Globus pallidus (tissue), 1 donor: ENCODE data around the gene COL4A2.
A peak's percentile ranks its signal among the peaks of the same experiment; 100 is the strongest.
"Not testable (repeated sequence)": the region's sequence is repeated elsewhere in the genome, so short reads cannot be mapped to it uniquely, and the experiment has no call there.

Experiments used
- DNase-seq: peaks from one replicate; pipeline ENCODE4 v3.0.0-alpha.2; 2015; ENCODE audit warnings: low spot score

COL4A2 gene

DNA sequence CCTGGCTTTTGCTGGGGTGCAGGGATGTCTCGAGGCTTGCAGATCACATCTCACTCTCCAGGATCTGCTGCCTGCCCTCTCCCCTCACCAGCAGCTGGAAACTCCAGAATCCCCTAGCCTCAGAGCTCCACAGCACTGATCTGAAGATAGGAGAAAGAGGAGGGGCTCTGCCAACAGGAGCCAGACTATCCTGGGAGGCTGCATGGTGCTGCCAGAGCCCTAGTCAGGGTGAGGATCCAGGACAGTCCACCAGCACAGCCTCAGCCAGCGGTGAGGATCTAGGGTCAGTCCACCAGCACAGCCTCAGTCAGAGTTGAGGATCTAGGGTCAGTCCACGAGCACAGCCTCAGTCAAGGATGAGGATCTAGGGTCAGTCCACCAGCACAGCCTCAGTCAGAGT is 189.2 kb downstream of the COL4A2 start:
- DNase-seq: no peak

DNA sequence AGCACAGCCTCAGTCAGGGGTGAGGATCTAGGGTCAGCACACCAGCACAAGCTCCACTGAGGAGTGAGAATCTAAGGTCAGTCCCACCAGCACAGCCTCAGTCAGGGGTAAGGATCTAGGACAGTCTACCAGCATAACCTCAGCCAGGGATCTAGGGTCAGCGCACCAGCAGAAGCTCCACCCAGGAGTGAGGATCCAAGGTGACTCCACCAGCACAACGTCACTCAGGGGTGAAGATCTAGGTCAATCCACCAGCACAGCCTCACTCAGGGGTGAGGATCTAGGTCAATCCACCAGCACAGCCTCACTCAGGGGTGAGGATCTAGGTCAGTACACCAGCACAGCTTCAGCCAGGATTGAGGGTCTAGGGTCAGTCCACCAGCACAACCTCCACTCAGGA is 189.9 kb downstream of the COL4A2 start:
- DNase-seq: no peak

DNA sequence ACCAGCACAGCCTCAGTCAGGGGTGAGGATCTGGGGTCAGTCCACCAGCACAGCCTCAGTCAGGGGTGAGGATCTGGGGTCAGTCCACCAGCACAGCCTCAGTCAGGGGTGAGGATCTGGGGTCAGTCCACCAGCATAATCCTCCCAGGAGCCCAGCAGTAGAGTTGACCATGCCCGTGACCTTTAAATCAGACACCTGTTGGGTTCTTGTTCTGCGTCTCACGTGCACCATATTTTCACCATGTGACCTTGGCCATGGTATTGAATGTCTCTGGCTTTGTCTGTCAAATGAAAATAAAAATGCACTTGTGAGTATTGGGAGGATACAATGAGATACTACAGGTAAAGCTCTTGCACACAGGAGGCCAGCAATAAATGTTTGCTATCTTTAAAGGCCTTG is 190.8 kb downstream of the COL4A2 start:
- not testable (repeated sequence) for DNase-seq

DNA sequence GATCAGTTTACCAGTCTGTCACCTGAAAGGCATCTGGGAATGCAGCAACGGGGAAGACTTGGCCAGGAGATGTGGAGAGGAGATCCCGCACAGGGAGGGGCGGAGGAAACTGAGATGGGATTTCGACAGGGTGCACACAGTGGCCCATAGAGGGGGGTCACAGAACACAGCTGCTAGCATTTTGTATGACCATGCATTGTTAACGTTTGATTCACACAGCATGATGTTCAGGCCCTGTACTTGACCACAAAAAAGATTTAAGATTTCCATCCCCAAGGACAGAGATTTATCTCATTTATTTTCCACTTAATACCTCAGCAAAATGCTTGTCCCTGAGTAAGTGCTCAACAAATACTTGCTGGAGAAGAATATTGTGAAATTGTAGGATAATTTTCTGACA is 191.2 kb downstream of the COL4A2 start:
- no peak for DNase-seq

DNA sequence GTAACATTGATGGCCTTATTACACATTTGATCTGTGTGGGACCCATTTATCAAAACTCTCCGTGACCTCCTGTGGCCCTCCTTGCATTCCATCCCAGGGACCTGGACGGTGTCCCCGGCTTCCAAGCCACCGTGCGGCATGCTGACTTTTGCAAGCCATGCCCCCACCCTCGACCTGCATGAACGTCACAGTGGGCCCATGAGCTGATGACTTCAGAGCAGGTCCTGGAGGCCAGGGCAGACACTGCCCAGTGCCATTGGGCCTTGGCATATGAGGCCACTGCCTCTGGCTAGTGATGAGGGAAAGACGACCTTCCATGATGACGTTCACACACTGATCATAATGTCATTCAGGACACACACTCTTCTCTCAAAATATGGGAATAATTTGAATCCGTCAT is 191.7 kb downstream of the COL4A2 start:
- DNase-seq: no peak

DNA sequence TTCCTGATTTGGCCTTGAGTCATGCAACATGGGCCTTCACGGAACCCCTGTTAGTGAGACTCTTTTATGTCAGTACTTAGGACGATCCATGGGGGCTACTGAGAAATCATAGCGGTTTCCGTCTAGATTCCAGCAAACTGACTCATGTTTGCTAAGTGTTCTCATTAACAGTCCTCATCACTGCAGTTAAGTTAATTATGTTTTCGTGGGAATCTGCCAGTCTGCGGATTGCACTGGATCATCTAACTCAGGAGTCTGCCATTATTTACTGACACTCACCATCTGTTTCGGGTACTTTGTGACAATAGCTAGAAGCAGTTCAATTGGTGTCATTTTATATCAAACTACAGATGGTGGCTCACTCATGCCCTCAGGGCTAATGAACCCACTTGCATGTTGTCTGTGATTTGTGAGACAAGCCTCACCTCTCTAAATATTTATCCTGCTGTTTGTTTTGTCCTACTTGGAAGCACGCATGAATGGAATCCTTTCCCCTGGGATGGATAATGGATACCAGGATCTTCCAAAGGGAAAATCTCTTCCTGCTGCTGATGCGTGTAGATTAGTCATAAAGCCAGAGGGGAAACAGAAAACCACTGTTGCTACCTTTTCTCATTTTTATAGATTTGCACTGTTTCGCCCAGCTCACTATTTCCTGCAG is 192.7 kb downstream of the COL4A2 start:
- no peak for DNase-seq

DNA sequence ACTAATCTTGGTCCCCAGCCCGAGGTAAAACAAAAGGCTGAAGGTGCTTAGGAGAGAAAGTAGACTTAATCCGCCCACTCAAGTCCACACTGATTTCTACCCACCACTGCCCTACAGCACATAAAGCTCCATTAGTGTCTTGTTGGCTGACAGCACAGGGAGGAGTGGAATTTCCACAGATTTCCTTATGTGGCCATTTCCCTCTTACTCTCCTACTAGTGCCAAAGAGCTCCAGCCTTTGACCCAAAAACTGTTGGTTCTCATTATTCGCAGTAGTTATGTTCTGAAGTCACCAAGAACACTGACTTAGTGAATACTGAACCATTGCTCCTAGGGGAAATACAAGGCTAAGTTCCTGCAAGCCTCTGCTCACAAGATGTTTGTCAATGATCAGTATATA is 193.3 kb downstream of the COL4A2 start:
- DNase-seq: no peak

DNA sequence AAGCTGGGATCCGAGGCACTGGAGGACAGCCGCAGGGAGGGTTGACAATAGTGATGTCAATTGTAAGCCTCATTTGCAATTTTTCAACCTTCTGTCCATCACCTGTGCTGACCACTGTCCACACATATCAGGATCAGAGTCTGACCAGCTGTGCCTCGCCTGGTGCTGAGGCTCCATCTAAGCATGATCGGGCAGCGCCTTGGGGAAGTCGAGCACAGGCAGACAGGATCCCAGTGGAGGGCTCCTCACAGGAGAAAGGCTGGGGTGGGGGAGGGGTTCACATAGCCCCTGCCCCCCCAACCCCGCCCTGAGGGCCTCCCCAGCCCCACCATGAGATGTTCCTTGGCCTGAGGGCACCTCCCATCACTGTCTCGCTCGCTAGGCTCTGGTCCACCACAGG is 194.1 kb downstream of the COL4A2 start:
- DNase-seq: no peak

DNA sequence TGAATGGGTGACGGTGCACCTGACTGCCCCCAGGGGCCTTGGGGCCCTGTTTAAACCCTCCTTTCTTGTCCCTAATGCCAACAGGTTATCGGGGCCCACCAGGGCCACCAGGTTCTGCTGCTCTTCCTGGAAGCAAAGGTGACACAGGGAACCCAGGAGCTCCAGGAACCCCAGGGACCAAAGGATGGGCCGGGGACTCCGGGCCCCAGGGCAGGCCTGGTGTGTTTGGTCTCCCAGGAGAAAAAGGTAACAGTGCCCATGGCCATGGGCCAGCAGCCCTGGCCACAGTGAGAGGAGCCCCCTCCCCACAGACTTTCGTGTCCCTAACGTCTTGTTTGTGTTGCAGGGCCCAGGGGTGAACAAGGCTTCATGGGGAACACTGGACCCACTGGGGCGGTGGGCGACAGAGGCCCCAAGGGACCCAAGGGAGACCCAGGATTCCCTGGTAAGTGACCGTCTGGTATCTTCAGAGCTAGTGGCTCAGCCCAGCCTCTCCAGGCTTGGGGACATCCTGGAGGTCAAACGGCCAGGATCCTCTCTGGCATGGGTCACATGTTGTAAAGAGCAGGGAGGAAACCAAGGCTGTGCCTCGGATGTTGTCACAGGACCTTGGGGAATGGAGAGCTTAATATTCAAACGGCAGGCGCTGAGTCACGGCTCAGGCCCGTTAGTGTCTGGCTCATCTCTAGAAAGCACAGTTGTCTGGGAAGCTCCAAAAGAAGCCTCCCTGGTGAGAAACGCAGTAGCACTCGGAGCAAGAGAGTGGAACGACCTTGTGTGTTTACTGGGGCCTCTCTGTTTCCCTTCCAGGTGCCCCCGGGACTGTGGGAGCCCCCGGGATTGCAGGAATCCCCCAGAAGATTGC is 196.2 kb downstream of the COL4A2 start:
- DNase-seq: no peak

DNA sequence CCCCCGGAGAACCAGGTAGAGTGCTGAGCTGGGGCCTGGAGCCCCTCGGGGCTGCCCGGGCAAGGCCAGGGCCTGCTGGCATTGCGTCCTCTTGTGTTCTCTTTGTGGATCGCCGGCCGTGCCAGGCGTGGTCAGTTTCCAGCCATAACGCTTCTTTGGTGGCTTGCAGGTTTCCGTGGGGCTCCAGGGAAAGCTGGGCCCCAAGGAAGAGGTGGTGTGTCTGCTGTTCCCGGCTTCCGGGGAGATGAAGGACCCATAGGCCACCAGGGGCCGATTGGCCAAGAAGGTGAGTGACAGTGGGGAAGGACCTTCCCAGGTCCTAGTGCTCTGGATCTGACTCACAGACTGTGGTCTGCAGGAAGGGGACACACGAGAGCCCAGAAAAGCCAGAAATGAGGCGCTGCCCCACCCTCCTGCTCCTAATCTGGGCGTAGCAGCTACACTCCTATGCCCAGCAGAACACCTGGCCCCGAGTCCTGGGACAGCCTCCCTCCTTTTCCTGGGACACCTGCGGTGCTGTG is 197.0 kb downstream of the COL4A2 start:
- no peak for DNase-seq

DNA sequence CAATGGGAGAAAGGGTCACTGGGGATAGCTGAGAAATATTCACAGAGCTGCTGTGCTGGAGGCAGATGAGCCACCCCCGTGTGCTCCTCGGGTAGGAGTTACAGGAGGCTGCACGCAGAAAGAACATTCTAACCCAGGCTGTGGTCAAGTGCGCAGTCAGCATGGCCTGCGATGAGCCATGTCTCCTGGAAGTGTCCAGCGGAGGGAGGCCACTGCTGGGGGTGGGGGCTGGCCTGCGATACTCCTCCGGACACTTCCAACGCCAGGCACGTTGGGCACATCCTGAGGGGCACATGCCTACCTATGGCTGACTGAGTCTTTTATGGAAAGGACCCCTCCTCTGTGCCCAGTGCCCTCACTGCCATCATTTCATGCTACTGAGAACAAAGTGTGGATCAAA is 198.5 kb downstream of the COL4A2 start:
- DNase-seq: no peak

DNA sequence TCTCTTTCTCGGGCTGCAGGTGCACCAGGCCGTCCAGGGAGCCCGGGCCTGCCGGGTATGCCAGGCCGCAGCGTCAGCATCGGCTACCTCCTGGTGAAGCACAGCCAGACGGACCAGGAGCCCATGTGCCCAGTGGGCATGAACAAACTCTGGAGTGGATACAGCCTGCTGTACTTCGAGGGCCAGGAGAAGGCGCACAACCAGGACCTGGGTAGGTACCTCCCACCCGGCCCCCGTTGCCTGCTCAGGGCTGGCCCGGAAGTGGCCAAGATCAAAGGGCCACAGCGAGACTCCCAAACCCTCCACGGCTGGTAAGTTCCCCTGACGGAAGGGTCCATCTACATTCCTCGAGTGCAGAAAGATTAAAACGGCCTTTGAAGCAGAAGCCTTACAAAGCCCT is 199.3 kb downstream of the COL4A2 start:
- DNase-seq: no peak

DNA sequence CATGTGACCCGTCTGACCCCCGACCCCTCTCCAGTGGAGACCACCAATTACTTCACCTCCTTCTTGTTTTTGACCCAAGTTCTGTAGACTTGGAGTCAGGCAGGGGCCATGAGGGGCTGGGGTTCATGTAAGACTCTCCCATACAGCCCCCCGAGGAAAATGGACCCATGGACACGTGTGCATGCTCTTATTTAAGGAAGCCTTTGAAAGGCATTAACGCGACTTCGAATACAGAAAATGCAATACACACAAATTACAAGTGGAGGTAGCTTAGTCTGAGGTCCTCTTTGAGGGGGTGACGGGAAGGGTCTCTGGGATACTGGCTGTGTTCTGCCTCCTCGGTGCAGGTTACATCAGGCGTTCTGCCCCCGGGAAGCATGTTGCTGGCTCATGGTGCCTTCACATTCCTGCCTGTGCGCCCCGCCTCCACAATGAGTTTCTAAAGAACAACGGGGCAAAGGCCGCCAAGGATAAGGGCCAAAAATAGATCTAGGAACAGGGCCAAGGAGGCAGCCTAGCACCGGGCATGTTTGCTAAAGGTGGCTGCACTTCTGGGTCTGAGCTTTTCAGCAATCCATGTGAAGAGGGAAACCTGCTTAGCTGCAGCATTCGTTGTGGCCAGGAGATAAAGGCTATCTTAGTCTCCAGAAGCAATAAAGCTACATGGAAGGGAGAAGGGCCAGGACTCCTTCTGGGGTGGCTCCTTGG is 199.9 kb downstream of the COL4A2 start:
- DNase-seq: no peak

DNA sequence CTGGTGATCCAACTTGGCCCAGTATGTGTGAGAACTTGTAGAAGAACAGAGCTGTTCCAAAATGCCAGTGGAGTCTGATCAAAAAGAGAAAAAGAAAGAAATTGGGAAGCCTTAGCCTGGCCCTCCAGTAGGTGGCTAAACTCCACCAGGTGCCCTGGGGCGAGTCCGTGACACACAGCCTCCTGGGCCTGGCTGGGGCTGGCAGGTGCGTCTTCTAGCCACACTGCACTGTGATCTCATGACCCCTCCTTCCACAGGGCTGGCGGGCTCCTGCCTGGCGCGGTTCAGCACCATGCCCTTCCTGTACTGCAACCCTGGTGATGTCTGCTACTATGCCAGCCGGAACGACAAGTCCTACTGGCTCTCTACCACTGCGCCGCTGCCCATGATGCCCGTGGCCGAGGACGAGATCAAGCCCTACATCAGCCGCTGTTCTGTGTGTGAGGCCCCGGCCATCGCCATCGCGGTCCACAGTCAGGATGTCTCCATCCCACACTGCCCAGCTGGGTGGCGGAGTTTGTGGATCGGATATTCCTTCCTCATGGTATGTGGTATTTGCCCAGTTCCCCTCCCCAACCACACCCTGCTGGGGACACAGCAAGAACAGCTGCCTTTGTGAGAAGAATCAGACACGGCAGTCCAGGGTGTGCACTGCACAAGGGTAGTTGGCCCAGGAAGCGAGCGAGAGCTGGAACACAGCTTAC is 200.7 kb downstream of the COL4A2 start:
- DNase-seq: no peak

DNA sequence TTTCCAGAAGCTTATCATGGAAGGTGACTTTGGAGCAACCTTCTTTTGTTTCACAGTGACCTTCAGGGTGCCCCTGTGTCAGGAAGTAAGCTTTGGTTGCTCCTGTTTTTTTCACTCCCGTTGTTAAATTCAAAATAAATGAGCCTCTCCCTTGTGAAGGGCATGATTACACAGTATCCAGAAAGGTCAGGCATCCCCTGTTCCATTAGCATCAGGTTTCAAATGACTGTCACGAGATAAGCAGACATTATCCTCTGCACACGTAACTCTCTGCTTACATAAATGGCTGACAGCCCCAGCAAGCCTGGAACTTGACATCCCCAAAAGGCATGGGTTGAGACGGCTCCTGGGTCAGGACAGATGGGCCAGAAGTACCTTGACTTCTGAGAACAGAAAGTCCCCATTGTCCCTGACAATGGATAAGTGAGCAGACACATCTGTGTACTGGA is 202.4 kb downstream of the COL4A2 start:
- no peak for DNase-seq

DNA sequence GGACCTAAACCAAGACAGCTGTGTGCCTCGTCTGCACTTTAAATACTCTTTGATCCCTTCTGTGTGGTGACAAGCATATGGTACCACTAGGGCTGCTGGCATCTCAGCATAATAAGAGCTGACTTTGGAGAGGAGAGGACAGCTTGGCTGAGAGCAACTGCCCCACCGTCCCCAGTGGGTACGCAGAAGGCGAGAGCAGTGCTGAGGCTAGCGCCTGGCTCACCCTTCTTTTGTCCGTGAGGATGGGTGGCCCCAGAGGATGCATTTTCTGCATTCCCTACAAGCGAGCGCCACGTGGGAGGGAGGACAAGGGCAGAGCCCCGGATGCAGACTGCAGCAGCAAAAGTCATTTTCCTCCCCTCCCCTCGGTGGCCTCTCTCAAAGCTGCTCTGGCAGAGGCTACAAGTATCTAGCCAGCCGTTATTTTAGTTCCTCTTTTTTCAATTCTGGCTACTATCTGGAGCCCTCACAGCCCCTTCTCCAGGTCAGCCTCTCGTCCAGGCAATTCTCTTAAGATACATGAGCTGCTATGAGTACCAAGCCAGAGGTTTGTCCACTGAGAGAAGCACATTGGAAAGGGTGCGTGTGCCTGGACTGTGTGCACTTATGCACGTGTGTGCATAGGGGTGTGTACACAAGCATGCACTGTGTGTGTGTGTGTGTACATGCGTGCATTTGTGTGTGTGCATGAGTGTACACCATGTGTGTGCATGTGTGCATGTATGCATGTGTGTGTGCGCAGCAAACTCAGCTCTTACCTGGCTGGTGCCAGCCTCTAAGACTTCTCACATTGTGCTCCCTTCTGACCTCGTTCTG is 203.1 kb downstream of the COL4A2 start:
- peak; percentile 20 for DNase-seq

DNA sequence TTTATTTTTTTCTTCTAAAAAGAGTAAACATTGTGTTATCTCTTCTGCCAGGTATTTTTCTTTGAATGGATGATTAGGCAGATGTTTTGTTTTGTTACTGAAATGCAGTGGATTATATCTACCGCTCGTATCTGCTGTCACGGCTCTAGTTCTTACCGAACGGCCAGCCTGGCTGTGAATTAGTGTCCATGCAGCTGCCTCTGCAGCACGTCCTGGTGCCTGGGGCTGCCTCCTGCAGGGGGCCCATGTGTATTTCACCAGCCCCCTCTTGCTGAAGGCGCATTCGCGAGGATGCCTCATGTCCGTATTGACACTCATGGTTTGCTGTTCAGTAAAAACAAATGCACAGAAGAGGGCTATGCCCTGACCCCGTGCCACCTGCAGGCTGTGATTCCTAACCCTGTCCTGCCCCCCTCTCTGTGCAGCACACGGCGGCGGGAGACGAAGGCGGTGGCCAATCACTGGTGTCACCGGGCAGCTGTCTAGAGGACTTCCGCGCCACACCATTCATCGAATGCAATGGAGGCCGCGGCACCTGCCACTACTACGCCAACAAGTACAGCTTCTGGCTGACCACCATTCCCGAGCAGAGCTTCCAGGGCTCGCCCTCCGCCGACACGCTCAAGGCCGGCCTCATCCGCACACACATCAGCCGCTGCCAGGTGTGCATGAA is 204.6 kb downstream of the COL4A2 start:
- DNase-seq: no peak

DNA sequence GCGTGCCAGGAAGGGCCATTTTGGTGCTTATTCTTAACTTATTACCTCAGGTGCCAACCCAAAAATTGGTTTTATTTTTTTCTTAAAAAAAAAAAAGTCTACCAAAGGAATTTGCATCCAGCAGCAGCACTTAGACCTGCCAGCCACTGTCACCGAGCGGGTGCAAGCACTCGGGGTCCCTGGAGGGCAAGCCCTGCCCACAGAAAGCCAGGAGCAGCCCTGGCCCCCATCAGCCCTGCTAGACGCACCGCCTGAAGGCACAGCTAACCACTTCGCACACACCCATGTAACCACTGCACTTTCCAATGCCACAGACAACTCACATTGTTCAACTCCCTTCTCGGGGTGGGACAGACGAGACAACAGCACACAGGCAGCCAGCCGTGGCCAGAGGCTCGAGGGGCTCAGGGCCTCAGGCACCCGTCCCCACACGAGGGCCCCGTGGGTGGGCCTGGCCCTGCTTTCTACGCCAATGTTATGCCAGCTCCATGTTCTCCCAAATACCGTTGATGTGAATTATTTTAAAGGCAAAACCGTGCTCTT is 205.2 kb downstream of the COL4A2 start:
- DNase-seq: no peak

DNA sequence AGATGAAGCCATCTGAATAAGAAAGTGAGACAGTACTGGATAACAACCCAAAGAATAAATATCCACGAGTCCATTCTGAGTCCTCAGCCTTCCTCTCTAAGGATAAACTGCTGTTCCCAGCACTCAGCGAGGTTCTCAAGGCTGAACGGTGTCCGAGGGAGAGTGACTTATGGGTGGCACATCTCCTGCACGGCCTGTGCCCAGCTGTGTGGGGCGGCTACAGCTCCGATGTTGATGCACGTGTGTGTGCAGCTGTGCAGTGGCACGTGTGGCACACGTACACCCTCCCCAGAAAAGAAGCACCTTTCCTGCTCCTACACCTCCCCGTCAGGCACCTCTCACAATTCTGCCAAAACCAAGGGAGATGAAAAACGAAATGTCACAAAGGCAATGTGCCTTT is 209.4 kb downstream of the COL4A2 start:
- DNase-seq: no peak

DNA sequence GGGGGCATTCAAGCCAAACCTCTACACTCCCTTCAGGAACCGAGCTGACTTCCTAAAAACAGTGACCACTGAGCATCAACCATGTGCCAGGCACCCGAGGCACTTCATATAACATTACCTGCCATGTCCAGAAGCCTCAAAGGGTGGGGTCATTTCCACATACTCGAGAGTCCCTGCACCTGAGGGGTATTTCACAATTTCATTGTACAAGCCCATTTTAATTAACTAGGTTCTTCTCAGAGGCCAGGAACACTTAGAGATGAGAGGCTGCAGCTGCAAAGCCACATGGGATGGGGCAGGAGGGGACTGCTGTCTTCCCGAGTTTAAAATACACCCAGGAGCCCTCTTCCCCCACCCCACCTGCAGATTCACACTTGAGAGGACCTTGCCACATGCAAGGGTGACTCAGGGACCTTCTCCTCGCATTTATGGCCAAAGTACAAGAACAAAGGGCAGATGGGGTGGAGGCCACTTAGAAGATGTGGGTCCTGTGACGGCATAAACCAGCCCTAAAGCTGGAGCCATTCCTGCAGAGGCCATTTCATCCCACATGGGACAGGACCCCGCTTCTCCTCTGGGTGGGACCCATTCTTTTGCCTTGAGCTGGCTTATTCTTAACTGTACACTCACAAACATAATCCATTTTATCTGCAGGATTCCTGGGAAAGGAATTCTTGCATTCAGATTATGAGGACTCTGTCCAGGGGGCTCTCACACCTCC is 210.6 kb downstream of the COL4A2 start:
- DNase-seq: no peak
